UCSD-AML1 (cell line): Measurements from ENCODE around the gene APLN.

Experiments used
- DNase-seq: peaks from one replicate; lab custom pipeline; 2025; ENCODE audit not compliant: unreplicated experiment; lab: John Stamatoyannopoulos, UW

Gene APLN

DNA sequence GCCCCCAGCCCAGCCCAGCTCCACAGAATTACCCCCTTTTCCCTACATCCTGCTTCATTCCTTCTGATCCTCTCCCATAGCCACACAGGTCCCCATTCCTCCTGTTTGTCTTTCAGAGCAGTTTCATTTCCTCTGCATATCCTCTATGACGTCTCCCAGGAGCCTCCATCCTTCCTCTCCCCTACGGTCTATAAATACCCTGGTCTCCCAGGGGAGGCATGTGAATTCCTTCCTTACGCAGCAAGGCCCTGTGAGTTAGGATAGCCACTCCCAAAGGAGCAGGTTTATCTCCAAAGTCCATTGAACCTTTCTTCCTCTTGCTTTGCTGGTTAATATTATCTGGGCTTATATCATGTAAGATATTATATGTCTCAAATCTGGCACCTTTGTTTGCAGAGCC is 8.4 kb upstream of the APLN start:
- no peak for DNase-seq

DNA sequence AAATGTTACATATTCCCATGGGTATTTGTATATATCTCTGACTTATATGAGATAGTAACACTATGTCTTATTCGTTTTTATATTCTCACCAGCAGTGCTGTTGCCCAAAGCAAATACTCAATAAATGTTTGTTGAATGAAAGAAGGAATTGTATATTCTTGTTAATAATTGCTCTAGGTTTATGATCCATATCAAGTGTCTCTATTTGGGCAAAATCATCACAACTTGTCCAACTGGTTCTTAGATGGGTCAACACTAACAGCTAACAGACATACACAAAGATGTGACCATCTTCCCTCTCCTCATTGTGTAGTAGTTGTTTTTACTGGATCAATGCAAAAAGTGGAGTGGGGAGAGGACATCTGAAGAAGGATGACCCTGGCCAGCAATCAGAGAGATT is 6.6 kb upstream of the APLN start:
- no peak for DNase-seq

DNA sequence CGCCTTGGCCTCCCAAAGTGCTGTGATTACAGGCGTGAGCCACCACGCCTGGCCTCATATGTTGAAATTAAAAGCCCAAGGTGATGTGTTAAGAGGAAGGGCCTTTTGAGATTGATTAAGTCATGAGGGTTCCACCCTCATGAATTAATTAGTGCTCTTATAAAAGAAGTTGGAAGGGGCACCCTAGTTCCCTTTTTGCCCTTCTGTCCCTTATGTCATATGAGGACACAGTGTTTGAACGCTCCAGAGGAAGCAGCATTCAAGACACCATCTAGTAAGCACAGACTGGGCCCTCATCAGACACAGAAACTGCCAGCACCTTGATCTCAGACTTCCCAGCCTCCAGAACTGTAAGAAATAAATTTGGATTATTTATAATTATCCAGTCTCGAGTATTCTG is 5.1 kb upstream of the APLN start:
- DNase-seq: no peak

DNA sequence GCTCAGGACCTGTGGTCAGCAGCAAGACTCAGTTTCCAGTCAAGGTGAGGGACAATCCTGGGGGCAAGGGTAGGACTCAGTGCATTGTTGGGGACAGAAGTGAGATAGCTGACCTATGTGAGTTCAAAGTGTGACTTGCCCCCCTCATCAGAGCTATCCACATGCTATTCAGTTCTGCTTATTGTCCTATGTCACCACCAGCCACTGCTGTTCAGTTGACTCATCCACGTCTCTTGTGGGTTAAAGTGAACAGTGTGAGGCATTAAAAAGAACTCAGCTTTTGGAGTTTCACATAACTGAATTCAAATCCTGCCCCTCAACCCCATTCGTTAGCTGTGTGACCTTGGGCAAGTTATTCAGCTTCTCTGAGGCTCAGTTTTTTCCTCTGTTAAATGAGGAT is 4.4 kb upstream of the APLN start:
- DNase-seq: no peak

DNA sequence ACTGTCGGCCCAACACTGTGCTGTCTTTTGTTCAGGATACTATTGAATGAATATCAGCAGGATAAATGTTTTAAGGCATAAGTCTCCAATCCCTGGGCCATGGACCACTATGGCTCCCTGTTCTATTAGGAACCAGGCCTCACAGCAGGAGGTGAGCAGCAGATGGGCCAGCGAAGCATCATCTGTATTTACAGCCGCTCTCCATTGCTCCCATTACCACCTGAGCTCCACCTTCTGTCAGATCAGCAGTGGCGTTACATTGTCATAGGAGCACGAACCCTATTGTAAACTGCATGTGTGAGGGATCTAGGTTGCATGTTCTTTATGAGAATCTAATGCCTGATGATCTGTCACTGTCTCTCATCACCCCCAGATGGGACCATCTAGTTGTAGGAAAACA is 3.7 kb upstream of the APLN start:
- DNase-seq: no peak

DNA sequence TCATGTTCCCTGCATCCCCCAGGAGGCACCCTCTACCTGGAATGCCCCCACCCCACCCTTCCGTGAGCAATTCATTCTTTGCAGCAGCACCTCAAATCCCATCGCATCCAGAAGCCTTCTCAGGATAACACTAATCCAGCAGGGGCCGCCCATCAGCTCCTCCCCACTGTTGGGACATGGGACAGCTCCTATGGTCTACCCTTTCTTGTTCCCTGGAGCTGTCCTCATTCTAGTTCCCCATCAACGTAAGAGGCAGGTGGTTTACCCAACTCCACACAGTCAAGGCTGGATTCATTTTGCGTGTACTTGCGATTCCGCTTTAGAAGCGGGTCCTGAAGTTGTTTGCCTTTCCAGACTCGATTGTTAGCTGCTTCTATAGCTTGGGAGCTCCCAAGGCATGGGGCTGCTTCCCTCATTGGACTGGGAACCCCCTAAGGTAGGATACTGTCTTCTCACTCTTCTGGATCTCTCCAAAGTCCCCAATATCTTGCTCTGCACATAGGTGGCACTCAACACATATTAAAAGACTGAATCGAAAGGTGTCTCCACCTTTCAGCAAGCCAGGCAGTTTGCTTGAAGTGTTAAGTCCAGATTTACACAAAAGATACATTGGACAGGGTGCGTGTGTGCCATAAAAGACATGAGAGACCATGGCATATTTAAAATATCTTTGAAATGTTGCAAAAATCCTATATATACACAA is 942 bp upstream of the APLN start:
- no peak for DNase-seq

DNA sequence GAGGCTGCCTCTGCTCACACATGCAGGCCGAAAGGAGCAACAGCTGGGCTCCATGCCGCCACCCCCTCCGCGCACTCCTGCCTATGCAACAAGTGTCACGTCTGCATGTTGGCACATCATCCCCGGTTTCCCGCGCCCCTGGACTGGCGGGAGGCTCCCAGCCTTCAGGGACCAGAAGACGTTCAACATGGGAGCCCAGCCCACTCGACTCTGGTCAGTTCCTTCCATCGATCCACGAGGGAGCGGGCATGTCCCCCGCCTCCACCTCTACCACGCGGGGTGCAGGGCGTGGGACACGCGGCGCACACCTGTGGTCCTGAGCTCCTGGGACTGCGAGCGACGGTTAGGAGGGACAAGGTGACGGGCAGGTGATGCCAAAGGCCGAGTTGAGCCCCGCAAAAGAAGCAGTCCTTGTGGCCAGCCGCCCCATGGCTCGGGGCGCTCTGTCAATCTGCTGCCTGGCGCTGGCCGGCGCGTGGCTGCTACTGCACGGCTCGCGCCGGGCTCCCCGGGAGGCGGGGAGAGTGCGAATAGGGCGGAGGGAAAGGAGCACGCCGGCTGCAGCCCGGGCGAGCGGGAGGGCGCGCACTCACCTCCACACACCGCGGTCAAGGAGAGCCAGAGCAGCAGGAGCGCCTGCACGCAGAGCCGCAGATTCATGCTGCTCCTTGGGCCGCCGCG is 645 bp downstream of the APLN start:
- no peak for DNase-seq

DNA sequence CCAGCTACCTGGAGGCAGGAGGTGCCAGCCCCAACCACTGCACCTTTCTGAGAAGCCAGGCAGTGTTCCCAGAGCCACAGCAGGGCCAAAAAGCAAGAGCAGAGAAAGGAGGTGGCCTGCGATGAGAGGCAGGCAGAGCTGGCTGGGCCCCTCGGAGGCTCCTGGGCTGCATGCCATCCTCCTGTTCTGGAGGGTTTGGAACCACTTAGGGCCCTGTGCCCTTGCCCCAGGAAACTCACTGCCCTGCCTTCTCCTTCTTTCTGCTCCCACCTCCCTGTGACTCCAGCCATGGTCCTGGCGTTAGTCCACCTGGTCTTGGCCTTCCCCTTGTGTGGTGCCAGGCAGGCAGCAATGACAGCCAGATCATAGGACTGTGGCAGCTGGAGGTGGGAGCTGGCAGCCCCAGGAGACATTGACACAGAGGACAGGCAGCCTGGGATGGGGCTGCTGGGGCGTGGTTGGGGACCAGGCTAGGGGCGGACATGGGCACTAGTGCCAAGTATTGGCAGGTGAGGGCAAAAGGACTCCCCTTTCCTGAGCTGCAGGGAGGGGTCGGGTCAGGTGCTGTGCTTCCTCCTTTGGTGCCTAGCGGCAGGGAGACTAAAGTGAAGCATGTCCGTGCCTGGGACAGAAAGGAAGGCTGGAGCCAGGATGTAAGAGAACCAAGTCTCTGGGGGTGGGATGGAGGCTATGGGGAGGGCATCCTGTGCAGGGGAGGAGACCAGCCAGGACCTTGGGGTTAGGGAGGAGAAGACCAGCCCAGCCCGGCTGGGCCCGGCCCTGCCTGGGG is 1.4 kb downstream of the APLN start:
- no peak for DNase-seq

DNA sequence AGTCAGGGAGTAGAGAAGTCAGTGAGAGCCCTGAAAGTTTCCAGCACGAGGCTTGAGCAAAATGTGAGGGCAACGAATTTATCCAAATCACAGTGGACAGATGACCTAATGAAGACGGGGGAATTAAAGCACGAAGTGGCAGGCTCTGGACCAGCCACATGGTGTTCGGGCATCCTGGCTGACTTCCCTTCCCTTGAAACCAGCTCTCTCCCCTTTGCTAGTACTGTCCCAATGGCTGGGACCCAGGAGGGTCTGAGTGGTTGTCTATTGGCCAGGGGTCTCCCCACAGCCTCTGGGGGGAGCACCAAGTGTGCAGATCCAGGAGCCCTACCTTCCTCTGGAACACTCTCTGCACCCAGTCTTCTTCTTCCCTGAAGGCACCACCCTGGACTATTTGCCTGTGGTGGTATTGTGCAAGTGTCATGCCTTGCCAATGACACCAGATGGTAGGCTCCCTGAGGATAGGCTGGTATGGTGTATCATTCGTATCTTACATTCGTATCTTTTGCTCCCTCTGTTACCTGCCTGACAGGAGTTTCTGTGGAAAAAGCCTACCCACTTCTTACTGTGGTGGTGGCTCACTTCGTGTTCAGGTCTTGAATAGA is 2.1 kb downstream of the APLN start:
- no peak for DNase-seq

DNA sequence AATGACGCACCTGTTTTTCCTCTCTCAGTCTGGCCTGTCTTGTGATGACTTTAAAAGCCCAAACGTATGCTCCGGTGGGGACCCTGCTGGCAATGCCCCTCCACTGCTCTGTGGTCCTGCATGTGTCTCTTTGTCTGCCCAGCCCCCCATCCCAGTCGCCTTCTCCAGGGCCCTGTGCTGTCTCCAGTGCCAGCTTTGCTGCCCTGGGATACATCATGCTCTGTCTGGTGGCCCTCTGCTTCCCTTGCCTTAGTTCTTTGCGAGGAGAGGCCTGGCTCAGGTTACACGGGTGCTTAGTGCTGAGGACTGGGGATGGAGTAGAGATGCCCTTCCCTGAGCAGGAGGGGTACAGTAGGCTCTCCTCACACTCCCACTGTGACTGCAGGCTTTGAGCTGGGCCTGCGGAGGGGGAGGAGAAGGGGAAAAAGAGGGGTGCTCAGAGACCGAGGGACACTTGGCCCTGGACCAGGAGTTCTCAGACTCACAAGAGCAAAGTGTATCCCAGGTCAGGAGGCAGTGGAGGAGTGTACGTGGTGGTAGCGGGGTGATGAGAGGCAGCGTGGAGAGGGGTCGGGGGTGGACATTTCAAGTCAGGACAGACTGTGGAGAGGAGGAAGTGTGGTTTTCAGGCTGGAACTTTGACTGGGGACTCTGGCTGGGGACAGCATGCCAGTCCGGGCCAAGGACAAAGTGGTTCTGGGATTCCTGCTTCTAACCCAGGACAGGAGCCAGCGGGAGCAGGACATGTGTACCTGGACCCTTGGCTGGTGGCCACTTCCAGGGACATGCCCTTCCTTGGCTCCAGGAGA is 2.8 kb downstream of the APLN start:
- no peak for DNase-seq

DNA sequence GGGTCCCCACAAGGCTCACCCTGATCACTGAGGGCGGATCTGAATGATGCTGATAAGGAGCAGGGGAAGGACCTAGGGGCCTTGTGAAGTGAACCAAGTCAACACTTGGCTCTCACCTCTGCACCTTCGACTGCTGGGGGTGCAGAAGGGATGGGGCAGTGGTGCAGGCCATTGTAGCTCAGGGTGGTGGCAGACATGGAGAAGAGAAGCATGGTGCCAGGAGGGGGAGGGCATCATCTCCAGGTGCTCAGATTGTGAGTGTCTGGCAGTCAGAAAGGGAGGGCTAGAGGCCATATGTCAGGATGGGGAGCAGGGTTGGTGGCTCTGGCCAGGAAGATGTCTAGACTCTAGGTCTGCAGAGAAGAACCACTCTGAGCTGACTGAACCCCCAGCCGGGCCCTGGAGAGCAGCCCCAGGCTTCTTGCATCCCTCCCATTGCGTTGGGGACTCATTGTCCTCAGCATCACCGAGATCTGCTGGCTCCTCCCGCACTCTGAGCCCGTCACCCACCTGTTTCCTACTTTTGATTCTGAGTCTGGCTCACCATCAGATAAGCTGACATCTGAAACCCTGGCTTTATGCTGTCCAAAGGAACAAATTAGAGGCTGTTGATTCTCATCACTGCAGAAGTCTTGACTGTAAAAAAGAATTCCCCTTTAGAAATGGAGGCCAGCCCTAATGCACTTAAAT is 3.8 kb downstream of the APLN start:
- no peak for DNase-seq

DNA sequence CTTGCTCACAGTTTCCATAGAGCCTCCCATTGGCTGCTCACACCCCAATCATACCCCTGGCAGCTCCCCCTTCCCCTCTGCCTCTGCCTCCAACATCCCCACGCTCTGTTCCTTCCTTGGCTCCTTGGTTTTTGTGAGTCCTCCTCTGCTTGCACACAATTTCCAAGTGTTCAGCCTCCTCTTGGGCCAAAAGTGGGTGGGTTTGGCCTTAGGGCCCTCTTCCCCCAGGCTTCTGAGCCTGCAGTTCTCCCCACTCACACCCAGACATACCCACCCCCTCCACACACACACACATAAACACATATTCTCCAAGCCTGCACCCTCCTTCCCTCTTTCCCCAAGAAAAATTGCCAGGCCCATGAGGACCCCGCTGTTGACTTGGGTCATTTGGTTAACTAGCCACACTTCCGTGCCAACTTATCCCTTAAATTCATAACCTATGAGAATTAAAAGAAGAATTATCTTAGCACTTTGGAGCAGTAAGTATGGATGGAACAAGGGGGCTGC is 4.5 kb downstream of the APLN start:
- no peak for DNase-seq

DNA sequence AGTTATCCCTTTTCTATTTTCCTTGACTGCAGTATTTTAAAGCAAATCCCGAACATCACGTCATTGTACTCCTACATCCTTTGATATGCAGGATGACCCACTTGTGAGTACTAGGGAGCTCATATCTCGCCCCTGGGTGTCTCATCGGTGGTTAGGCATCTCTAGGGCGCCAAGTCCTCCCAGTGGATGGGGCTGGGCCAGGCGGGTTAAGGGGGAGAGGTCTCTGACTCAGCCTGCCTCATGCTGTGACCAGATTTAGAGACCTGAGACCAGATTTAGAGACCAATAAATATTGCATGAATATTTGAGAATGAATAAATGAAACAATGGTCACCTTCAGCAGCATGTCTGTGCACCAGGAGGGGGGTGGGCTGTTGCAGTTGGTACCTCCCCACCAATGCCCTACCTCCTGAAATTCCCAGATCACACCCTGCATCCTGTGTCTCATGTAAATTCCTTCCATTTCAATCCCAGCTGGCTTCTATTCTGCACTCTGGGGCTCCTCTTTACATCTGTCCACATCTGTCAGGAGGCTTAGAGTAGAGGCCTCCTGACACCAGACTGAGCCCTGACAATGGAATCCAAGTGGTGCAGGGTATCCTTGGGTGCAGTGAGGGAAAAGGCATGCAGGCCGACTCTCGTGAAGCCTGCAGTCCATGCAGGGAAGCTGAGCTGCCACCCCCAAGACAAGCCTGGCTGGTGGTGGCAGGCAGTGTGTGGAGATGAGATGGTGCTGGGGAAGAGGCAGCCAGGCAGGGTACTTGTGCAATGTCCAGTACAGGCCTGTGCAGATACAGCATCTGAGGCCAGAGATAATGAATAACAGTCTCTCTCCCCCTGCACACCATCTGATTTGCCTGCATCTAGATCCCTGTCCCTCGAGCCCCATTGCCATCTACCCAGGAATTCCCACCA is 5.2 kb downstream of the APLN start:
- DNase-seq: no peak

DNA sequence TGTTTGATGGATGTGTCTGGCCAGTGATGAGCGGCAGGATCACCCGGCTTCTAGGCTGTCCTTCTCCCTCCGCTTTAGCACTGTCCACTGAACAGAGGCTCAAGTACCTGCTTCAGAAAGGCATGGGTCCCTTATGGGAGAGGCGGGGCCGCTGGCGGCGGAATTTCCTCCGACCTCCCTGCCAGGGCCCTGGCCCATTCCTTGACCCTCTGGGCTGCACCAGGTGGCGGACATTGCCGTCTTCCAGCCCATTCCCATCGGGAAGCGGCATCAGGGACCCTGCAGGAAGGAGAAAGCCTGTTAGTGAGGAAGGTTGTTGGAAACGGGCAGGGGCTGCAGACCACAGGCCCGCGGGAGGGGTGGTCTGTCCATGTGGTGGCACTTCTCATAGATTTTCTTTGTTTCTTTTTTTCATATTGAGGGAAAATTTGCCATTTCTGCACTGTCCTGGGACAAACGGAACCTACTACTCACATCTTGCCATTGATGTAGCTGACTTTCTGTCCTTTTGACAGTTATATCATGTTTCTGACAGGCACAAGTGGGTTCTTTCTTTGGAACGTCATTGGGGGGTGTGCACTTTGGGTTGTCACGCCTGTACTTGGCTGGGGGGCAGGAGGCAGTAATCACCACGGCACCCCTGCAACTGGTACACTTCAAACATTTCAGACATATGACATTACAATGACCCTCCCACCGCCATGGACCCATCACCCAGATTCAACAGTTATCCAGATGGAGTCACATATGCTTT is 6.1 kb downstream of the APLN start:
- DNase-seq: no peak

DNA sequence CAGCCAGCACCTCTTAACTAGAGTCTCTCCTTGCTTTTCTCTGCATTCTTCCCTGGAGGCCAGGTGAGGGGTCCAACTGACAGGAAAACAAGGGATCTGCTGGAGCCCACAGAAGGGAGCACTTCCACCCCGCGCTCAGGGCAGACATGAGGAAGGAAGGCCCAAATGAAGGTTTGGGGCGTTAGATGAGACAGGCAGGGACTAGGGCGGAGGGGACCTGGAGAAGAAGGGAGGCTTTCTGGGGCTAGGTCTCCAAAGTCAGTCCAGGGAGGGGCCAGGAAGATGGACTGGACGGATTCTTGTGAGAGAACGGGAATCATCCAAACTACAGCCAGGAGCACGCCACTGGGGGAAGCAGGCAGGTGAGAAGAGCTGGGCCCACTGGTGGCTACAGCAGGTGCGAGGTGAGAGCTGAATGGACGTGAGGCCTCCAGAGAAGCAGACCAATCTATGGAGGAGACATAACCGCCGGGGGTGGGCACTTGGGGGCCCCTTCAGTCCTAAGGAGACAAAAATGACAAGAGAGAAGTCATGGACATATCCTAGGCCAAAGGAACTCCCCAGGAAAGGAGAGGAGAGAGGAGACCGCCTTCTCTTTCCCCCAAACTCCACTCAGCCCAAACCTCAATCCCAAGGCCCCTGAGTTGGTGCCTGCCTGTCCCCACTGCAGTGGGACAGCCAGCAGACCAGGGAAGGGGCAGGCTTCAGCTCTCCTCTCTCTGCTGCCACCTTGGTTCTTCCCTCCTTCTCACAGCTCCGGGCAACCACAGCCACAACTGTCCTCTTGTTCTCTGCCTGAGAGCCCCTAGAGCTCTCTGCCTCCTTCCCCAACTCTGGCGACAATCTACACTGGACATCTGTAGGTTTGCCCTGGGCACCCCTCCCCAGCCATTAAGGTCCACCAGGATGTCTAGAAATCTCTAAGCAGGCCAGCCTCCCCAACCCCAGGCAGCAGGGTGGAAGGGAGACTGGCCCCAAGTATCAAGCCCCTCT is 7.0 kb downstream of the APLN start:
- no peak for DNase-seq

DNA sequence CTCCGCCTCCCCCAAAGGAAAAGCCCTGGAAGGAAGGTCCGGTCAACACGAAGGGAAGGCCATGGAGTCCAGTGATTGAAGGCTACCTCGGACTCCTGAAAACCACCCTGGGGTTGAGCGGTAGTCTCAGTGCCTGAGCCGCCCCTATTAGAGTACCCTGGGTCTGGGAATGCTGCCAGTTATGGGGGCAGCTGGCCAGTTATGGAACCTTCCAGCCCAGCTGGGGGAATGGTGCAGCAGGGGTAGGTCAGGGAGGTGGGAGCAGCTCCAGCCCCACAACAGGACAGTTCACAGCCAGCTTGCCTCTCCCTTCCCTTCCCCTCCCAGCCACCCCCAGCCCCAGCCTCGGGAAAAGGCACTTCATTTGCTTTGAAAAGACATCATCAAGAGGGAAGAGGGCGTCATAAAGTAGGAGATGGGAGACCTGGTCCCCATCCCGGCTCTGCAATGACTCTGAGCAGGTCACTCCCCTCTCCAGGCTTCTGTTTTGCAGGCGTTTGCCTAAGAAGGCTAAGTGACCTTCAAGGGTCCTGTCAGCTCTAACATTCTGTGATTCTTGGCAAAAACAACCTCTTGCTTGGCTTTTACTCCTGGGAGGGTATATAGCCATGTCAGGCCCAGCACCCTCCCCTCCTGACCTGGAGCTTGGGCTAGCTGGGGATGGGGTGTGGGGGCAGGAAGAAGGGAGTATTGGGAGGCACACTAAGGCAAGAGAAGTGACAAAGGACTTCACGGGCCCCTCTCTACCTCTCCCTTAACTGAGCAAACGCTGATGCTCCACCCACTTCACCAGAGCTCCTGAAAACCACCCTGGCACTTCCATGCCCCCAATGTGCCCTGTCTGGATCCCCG is 8.0 kb downstream of the APLN start:
- no peak for DNase-seq
